ENCODE measurements around the gene RNU7-1. TPM values are rescaled to one million over a fixed set of nuclear protein-coding genes. Genes with fewer than 3 reads are reported as not detected.
A peak's percentile ranks its signal among the peaks of the same experiment; 100 is the strongest.

Gene RNU7-1
- total RNA-seq, 6 donors from 2014 or later: not detected

GRCh38 chr12:6982532-6982931, 38.9 kb downstream of the RNU7-1 start:
- peak overlapping the region in 1 of 4 donors; percentile 35 for H3K27ac ChIP-seq
- H3K36me3 ChIP-seq: peaks cover 35 to 70% (median 41%) of the 10 kb centered on the region in 4 donors
- 90 to 91% methylated on average over 7 of the region's 7 CpGs for WGBS, 2 donors

GRCh38 chr12:6987956-6988553, 44.4 kb downstream of the RNU7-1 start:
- 72 to 78% methylated on average over 11 of the region's 11 CpGs for WGBS, 2 donors
- Histone ChIP-seq H3K4me1 (peaks cover 0 to 21% (median 7%) of the 10 kb centered on the region in 4 donors), H3K4me3 (no peak overlapping the region), H3K36me3 (peaks cover 2 to 38% (median 6%) of the 10 kb centered on the region in 4 donors), H3K9me3 (no peaks in the 10 kb centered on the region), H3K27me3 (no peaks in the 10 kb centered on the region), H3K27ac (peak overlapping the region; percentile 70 to 88 (median 80))
- TF ChIP-seq CTCF (IDR thresholded peaks at IDR 0.05): no peak
- TF ChIP-seq EP300 (IDR thresholded peaks at IDR 0.05): peak in 1 of 4 donors; percentile 31
- peak in 1 of 2 donors; percentile 25 for TF ChIP-seq POLR2AphosphoS5 (IDR thresholded peaks at IDR 0.05)
- DNase-seq: peak; percentile 69 to 89
- peak; percentile 72 to 95 for ATAC-seq (ENCODE audit: low FRiP score in 2 of 2)

More at GRCh38 chr12:6982532-6982931, 38.9 kb downstream of the RNU7-1 start:
- DNase-seq (no peak), ATAC-seq (ENCODE audit: low FRiP score in 2 of 2) (no peak)
- Histone ChIP-seq H3K4me1 (peaks cover 0 to 46% (median 28%) of the 10 kb centered on the region in 4 donors), H3K4me3 (no peak overlapping the region), H3K9me3 (no peaks in the 10 kb centered on the region), H3K27me3 (no peaks in the 10 kb centered on the region)
- no peak for TF ChIP-seq POLR2A (IDR thresholded peaks at IDR 0.05)
- no peak for TF ChIP-seq CTCF (IDR thresholded peaks at IDR 0.05)
- no peak for TF ChIP-seq EP300 (IDR thresholded peaks at IDR 0.05)
- no peak for TF ChIP-seq POLR2AphosphoS5 (IDR thresholded peaks at IDR 0.05)

Small RNAs within 50 kb of the gene (small RNA-seq; reads per million reads assigned to genes)
- 357 to 1,333 (median 535) reads per million in 4 donors for gene MIR141
- 62.7 to 298 (median 95.4) reads per million in 4 donors for gene MIR200C
- 0 reads per million in 4 donors for gene RNU7-1
- 0 to 1.0 (median 0.50) reads per million in 4 donors for gene SCARNA12

Other genes with a start within 250 kb of the RNU7-1 start
- gene PIANP, start 243.0 kb upstream of the RNU7-1 start, total RNA-seq: under 1 TPM in 3 of 6 donors, not detected in 3; 0.13 to 0.83 (median 0.39) TPM
- 10 to 100 TPM; 36.9 to 70.2 (median 63.0) TPM for gene COPS7A, start 219.8 kb upstream of the RNU7-1 start, total RNA-seq
- 100 to 1,000 TPM; 136 to 221 (median 144) TPM for gene MLF2, start 190.7 kb upstream of the RNU7-1 start, total RNA-seq
- 100 to 1,000 TPM; 142 to 463 (median 224) TPM for gene PTMS, start 177.5 kb upstream of the RNU7-1 start, total RNA-seq
- gene LAG3, start 171.3 kb upstream of the RNU7-1 start, total RNA-seq: 1 to 10 TPM in 4 of 6 donors, under 1 TPM in 2; 0.46 to 2.6 (median 1.5) TPM
- gene CD4, start 154.3 kb upstream of the RNU7-1 start, total RNA-seq: 10 to 100 TPM; 10.5 to 86.6 (median 35.6) TPM
- gene GPR162, start 122.0 kb upstream of the RNU7-1 start, total RNA-seq: 10 to 100 TPM in 5 of 6 donors, 1 to 10 TPM in 1; 8.1 to 47.1 (median 16.5) TPM
- gene P3H3, start 115.4 kb upstream of the RNU7-1 start, total RNA-seq: 10 to 100 TPM in 2 of 6 donors, 1 to 10 TPM in 4; 2.7 to 15.7 (median 7.0) TPM
- 1 to 10 TPM in 2 of 6 donors, under 1 TPM in 3, not detected in 1; 0.44 to 1.4 (median 0.86) TPM for gene GNB3, start 102.9 kb upstream of the RNU7-1 start, total RNA-seq
- 10 to 100 TPM in 1 of 6 donors, 1 to 10 TPM in 3, under 1 TPM in 1, not detected in 1; 0.39 to 10.3 (median 2.8) TPM for gene CDCA3, start 92.5 kb upstream of the RNU7-1 start, total RNA-seq
- 10 to 100 TPM; 22.6 to 77.0 (median 35.6) TPM for gene USP5, start 91.7 kb upstream of the RNU7-1 start, total RNA-seq
- gene TPI1, start 76.3 kb upstream of the RNU7-1 start, total RNA-seq: 100 to 1,000 TPM; 137 to 407 (median 309) TPM
- gene SPSB2, start 70.5 kb upstream of the RNU7-1 start, total RNA-seq: 10 to 100 TPM; 27.7 to 63.3 (median 35.0) TPM
- gene LRRC23, start 39.0 kb upstream of the RNU7-1 start, total RNA-seq: 10 to 100 TPM; 12.0 to 83.2 (median 29.1) TPM
- gene ENO2, start 29.2 kb upstream of the RNU7-1 start, total RNA-seq: 10 to 100 TPM; 33.4 to 44.0 (median 40.7) TPM
- 100 to 1,000 TPM in 4 of 6 donors, 10 to 100 TPM in 2; 74.7 to 321 (median 133) TPM for gene ATN1, start 15.9 kb upstream of the RNU7-1 start, total RNA-seq
- gene C12orf57, start 206 bp downstream of the RNU7-1 start, total RNA-seq: 100 to 1,000 TPM in 5 of 6 donors, 10 to 100 TPM in 1; 83.8 to 291 (median 179) TPM
- 100 to 1,000 TPM in 4 of 6 donors, 10 to 100 TPM in 2; 56.3 to 215 (median 114) TPM for gene PTPN6, start 7.5 kb downstream of the RNU7-1 start, total RNA-seq
- 100 to 1,000 TPM; 101 to 196 (median 140) TPM for gene PHB2, start 26.8 kb downstream of the RNU7-1 start, total RNA-seq
- 10 to 100 TPM; 30.4 to 47.4 (median 38.3) TPM for gene EMG1, start 27.1 kb downstream of the RNU7-1 start, total RNA-seq
- 100 to 1,000 TPM in 1 of 6 donors, 10 to 100 TPM in 5; 56.3 to 110 (median 84.1) TPM for gene LPCAT3, start 74.7 kb downstream of the RNU7-1 start, total RNA-seq
- gene C1S, start 116.9 kb downstream of the RNU7-1 start, total RNA-seq: 100 to 1,000 TPM; 146 to 338 (median 208) TPM
- 100 to 1,000 TPM; 116 to 410 (median 210) TPM for gene C1R, start 148.6 kb downstream of the RNU7-1 start, total RNA-seq
- gene C1RL, start 165.4 kb downstream of the RNU7-1 start, total RNA-seq: 100 to 1,000 TPM in 1 of 6 donors, 10 to 100 TPM in 5; 55.9 to 224 (median 82.7) TPM
- 1 to 10 TPM in 2 of 6 donors, not detected in 4; 1.8 to 6.9 TPM for gene RBP5, start 185.1 kb downstream of the RNU7-1 start, total RNA-seq
- 100 to 1,000 TPM in 1 of 6 donors, 10 to 100 TPM in 5; 14.4 to 111 (median 39.0) TPM for gene CLSTN3, start 186.6 kb downstream of the RNU7-1 start, total RNA-seq
- 10 to 100 TPM; 40.4 to 69.1 (median 49.2) TPM for gene PEX5, start 245.9 kb downstream of the RNU7-1 start, total RNA-seq

All from upper lobe of left lung (tissue), 6 donors.